HEK293 (cell line): ENCODE measurements around the gene BICD2.

ENCODE experiments used
- CTCF ChIA-PET: fragments of 350-600 bp; formaldehyde crosslinking; extraction: SDS; loops from one replicate; lab custom pipeline; 2021; ENCODE audit warnings: antibody characterized with exemption; lab: Yijun Ruan, JAX
- POLR2A ChIA-PET: fragments of 300-600 bp; formaldehyde crosslinking; extraction: SDS; loops from one replicate; lab custom pipeline; 2020; ENCODE audit warnings: antibody characterized with exemption, inconsistent platforms; lab: Yijun Ruan, JAX
- H3K27ac ChIP-seq: fragments of 200-500 bp; sonication (Bioruptor generic); 2 replicates; pipeline ENCODE4 v1.5.1; 2014; ENCODE audit warnings: low read depth, low read length, control low read depth, inconsistent platforms; ENCODE audit errors: extremely low read depth
- H3K36me3 ChIP-seq, 2 experiments: fragments of 200-500 bp in 1 of 2; sonication (Bioruptor generic) in 1 of 2; 1 replicate in 1 of 2; 2 replicates in 1 of 2; pipeline ENCODE4 v1.5.1; 2014 to 2017; ENCODE audit warnings: inconsistent platforms in 2 of 2, low read length in 2 of 2; ENCODE audit not compliant: control insufficient read depth in 2 of 2, insufficient read depth in 1 of 2
- H3K4me1 ChIP-seq: fragments of 200-500 bp; sonication (Bioruptor generic); 2 replicates; pipeline ENCODE4 v1.5.1; 2014; ENCODE audit warnings: mild to moderate bottlenecking, low read length, inconsistent platforms; ENCODE audit not compliant: control insufficient read depth, insufficient read depth
- H3K4me3 ChIP-seq: 2 replicates; pipeline ENCODE4 v1.5.1; 2011; ENCODE audit warnings: low read depth, mild to moderate bottlenecking, control low read depth, low read length, moderate library complexity
- H3K9me3 ChIP-seq: fragments of 200-500 bp; sonication (Bioruptor generic); 2 replicates; pipeline ENCODE4 v1.5.1; 2014; ENCODE audit warnings: low read depth, low read length, inconsistent platforms; ENCODE audit not compliant: control insufficient read depth, insufficient read depth
- BCL11A ChIP-seq: fragments of 450-650 bp; formaldehyde crosslinking; IDR thresholded peaks from 2 replicates; pipeline ENCODE4 v1.5.1; 2016; ENCODE audit warnings: low read depth, missing biosample characterization, missing genetic modification characterization
- EGR2 ChIP-seq: fragments of 450-650 bp; formaldehyde crosslinking; IDR thresholded peaks from 2 replicates; pipeline ENCODE4 v1.5.1; 2016; ENCODE audit warnings: low read depth, missing biosample characterization, missing genetic modification characterization
- KLF7 ChIP-seq: fragments of 450-650 bp; formaldehyde crosslinking; IDR thresholded peaks from 2 replicates; pipeline ENCODE4 v1.5.1; 2016; ENCODE audit warnings: missing biosample characterization, missing genetic modification characterization, borderline replicate concordance
- SALL2 ChIP-seq: fragments of 450-650 bp; formaldehyde crosslinking; IDR thresholded peaks from 2 replicates; pipeline ENCODE4 v1.5.0; 2017; ENCODE audit warnings: missing biosample characterization, mild to moderate bottlenecking, missing genetic modification characterization, borderline replicate concordance
- SP2 ChIP-seq: fragments of 450-650 bp; formaldehyde crosslinking; IDR thresholded peaks from 2 replicates; pipeline ENCODE4 v1.5.1; 2016; ENCODE audit warnings: missing biosample characterization, missing genetic modification characterization
- ZBTB1 ChIP-seq: fragments of 450-650 bp; formaldehyde crosslinking; IDR thresholded peaks from 2 replicates; pipeline ENCODE4 v1.5.1; 2016; ENCODE audit warnings: missing biosample characterization, missing genetic modification characterization
- ZBTB48 ChIP-seq: fragments of 450-650 bp; formaldehyde crosslinking; IDR thresholded peaks from 2 replicates; pipeline ENCODE4 v1.5.1; 2016; ENCODE audit warnings: missing biosample characterization, missing genetic modification characterization
- ZBTB7A ChIP-seq: fragments of 450-650 bp; formaldehyde crosslinking; IDR thresholded peaks from 2 replicates; pipeline ENCODE4 v1.5.1; 2016; ENCODE audit warnings: low read depth, missing biosample characterization, missing genetic modification characterization
- ZFP69B ChIP-seq: fragments of 450-650 bp; formaldehyde crosslinking; IDR thresholded peaks from 2 replicates; pipeline ENCODE4 v1.5.1; 2016; ENCODE audit warnings: missing biosample characterization, missing genetic modification characterization
- ZIC2 ChIP-seq: fragments of 450-650 bp; formaldehyde crosslinking; IDR thresholded peaks from 2 replicates; pipeline ENCODE4 v1.5.1; 2016; ENCODE audit warnings: missing biosample characterization, missing genetic modification characterization
- ZNF16 ChIP-seq: fragments of 450-650 bp; formaldehyde crosslinking; IDR thresholded peaks from 2 replicates; pipeline ENCODE4 v1.5.1; 2016; ENCODE audit warnings: low read depth, missing biosample characterization, missing genetic modification characterization
- ZNF239 ChIP-seq: fragments of 450-650 bp; formaldehyde crosslinking; IDR thresholded peaks from 2 replicates; pipeline ENCODE4 v1.5.1; 2016; ENCODE audit warnings: missing biosample characterization, missing genetic modification characterization
- ZNF394 ChIP-seq: fragments of 450-650 bp; formaldehyde crosslinking; IDR thresholded peaks from 2 replicates; pipeline ENCODE4 v1.5.1; 2016; ENCODE audit warnings: missing biosample characterization, missing genetic modification characterization, mild to moderate bottlenecking, moderate library complexity, borderline replicate concordance
- ZNF544 ChIP-seq: fragments of 450-650 bp; formaldehyde crosslinking; IDR thresholded peaks from 2 replicates; pipeline ENCODE4 v1.5.0; 2017; ENCODE audit warnings: missing biosample characterization, missing genetic modification characterization
- ZNF560 ChIP-seq: fragments of 450-650 bp; formaldehyde crosslinking; IDR thresholded peaks from 2 replicates; pipeline ENCODE4 v1.5.1; 2017; ENCODE audit warnings: missing biosample characterization, missing genetic modification characterization, borderline replicate concordance
- ZNF677 ChIP-seq: fragments of 450-650 bp; IDR thresholded peaks from 2 replicates; pipeline ENCODE4 v1.5.0; 2018; ENCODE audit warnings: missing biosample characterization, mild to moderate bottlenecking, missing genetic modification characterization, moderate library complexity
- ZNF843 ChIP-seq: fragments of 450-650 bp; formaldehyde crosslinking; IDR thresholded peaks from 2 replicates; pipeline ENCODE4 v1.5.1; 2016; ENCODE audit warnings: missing biosample characterization, missing genetic modification characterization
- ZSCAN23 ChIP-seq: fragments of 450-650 bp; formaldehyde crosslinking; IDR thresholded peaks from 2 replicates; pipeline ENCODE4 v1.5.1; 2016; ENCODE audit warnings: missing biosample characterization, missing genetic modification characterization
- TF ChIP-seq, protein P1 (sequence below): fragments of 450-650 bp; formaldehyde crosslinking; IDR thresholded peaks from 2 replicates; pipeline ENCODE4 v1.5.1; 2016; ENCODE audit warnings: missing biosample characterization, missing genetic modification characterization, low read depth
- TF ChIP-seq, protein P2 (sequence below): fragments of 450-650 bp; formaldehyde crosslinking; IDR thresholded peaks from 2 replicates; pipeline ENCODE4 v1.5.1; 2017; ENCODE audit warnings: missing biosample characterization, missing genetic modification characterization

The BICD2 gene

DNA sequence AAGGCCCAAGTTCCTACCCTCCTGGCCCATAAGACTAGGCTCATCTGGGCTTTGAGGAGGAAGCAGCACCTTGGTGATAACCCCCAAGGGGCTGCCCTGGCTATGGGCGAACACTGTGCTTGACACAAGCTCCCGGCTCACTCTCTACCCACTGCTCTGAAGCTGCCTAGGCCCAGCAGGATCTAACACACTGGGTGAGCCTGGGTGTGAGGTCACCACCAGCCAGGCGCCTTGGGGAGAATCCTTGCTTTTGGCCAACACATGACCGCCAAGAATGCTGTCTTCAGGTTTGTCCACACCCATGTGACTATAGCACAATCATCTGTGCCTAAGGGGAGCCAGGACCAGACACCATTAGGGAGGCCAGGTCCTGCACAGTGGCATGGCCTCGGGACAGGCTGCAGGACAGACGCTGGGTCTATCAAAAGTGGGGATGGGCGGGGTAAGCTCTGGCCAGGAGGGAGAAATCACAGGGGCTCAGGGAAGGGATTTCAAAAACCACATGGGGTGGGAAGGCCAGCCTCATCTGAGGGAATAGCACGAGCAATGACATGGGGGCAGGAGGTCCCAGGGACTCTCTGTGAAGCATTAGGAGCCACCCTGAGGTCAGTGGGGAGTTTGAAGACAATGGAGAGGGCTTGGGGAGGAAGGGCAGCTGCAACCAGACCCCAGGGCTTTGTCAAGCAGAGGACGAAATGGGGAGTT, 29.6 kb downstream of the BICD2 start:
- H3K9me3 ChIP-seq: no peaks in the 10 kb centered on the region
- H3K4me3 ChIP-seq: no peak overlapping the region
- CTCF ChIA-PET: no interaction called here
- no peak overlapping the region for H3K27ac ChIP-seq
- no peak for TF ChIP-seq ZNF843 (tag by site-specific recombination)
- TF ChIP-seq ZIC2: peak; percentile 26
- no peaks in the 10 kb centered on the region for H3K36me3 ChIP-seq
- H3K4me1 ChIP-seq: no peaks in the 10 kb centered on the region; the same call in 1 of the 2 replicates
- POLR2A ChIA-PET: no interaction called here

DNA sequence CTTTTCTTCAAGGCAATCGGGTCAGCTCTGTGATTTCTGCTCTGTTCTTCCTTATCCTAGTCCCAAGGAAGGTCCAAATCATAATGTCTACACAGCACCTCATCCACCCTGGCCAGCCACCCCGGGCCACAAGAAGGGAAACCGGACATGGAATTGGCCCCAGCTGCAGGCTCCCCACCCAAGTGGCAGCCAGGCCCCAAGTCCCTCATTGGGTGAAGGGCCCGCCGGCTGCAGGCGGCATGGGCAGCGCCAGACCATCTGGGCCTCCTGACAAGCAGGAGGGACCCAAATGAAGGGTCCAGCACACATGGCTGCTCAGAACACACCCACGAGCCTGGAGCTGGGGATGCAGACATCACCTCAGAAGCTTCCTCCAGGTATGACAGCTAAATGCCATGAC, 33.7 kb downstream of the BICD2 start:
- TF ChIP-seq ZBTB48 (no peak), ZNF239 (tag by site-specific recombination) (no peak)
- TF ChIP-seq, protein P1, sequence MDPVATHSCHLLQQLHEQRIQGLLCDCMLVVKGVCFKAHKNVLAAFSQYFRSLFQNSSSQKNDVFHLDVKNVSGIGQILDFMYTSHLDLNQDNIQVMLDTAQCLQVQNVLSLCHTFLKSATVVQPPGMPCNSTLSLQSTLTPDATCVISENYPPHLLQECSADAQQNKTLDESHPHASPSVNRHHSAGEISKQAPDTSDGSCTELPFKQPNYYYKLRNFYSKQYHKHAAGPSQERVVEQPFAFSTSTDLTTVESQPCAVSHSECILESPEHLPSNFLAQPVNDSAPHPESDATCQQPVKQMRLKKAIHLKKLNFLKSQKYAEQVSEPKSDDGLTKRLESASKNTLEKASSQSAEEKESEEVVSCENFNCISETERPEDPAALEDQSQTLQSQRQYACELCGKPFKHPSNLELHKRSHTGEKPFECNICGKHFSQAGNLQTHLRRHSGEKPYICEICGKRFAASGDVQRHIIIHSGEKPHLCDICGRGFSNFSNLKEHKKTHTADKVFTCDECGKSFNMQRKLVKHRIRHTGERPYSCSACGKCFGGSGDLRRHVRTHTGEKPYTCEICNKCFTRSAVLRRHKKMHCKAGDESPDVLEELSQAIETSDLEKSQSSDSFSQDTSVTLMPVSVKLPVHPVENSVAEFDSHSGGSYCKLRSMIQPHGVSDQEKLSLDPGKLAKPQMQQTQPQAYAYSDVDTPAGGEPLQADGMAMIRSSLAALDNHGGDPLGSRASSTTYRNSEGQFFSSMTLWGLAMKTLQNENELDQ (tag by site-specific recombination): no peak
- Histone ChIP-seq H3K4me1 (no peaks in the 10 kb centered on the region), H3K4me3 (no peak overlapping the region), H3K9me3 (no peaks in the 10 kb centered on the region), H3K27ac (no peak overlapping the region), H3K36me3 (peaks cover 0 to 34% of the 10 kb centered on the region in 2 experiments; a peak in 1 of 3 replicates)
- CTCF ChIA-PET: interaction anchor here (0.6 to 1.3 kb wide), 4 partner anchors 60 to 1684 kb away, joined by 3 to 5 read pairs (median 4); no protein-coding TSS in a partner anchor
- POLR2A ChIA-PET: interaction anchor here (0.6 kb wide), 1 partner anchor 525 kb away, joined by 3 read pairs; no protein-coding TSS in a partner anchor

DNA sequence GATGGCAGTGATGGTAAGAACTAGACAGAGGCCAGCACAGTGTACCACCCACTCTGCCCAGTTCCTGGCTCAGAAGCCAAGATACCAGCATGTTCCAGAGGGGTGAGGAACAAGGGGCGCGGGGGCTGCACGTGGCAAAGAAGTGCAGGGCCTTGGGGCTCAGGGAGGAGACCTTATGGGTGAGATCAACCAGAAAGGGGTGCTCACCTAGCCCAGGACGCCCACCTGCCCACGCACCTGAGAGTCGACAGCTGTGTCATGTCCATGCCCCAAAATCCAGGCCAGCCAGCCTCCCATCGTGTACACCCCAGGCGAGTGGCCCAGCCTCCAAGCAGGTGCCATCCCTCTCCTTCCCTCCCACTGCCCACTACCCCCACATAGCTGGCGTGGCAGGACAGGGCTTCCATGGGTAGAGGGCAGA, 34.9 kb downstream of the BICD2 start:
- no peaks in the 10 kb centered on the region for H3K9me3 ChIP-seq
- no peak overlapping the region for H3K27ac ChIP-seq
- peaks cover 0 to 45% of the 10 kb centered on the region in 2 experiments; a peak in 1 of 3 replicates for H3K36me3 ChIP-seq
- no peak overlapping the region for H3K4me3 ChIP-seq
- POLR2A ChIA-PET: no interaction called here
- H3K4me1 ChIP-seq: no peaks in the 10 kb centered on the region
- CTCF ChIA-PET: interaction anchor here (0.9 to 1.0 kb wide), 2 partner anchors 12 to 15 kb away, joined by 3 to 6 read pairs; no protein-coding TSS in a partner anchor
- TF ChIP-seq ZNF544 (tag by site-specific recombination): no peak
- no peak for TF ChIP-seq ZBTB7A
- TF ChIP-seq ZNF394: no peak

DNA sequence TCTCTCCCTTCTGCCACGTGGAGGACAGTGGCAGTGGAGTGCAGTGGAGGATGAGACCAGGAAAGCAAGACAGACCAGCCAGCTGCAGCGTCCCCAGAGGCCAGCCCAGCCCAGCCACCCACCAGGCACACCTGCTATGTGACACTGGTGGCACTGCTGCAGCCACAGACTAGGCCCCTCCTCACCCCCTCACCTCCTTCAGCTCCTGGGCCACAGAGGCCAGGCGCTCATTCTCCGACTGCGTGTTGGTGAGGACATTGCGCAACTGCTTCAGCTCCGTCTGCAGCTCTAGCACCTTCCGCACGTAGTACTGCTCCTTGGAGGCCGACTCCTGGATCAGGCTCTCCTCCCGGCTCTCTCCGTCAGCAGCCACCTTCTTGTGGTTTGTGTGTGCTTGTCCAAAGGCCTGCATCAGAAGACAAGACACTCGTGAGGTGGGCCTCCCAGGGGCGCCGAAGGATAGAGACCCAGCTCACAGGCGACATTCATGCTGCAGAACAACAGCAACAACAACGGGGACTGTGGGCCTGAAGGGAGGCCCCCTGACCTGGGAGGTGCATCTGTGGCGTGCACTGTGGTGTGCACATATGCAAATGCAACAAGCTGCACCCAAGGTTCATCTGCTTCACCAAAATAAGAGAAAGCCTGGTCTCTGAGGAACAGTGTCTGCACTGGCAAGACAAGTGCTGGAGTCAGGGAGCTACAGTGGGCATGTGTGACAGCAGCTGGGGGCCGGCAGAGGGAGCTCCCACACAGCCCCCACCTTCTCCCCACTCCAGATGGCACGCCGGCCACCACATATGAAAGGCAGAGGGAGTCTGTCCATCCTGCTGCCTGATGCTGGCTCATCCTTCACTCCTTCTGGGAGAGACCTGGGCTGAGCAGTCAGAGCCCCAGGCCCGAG, 35.5 kb downstream of the BICD2 start:
- no peaks in the 10 kb centered on the region for H3K4me1 ChIP-seq
- H3K4me3 ChIP-seq: no peak overlapping the region
- no peak overlapping the region for H3K27ac ChIP-seq
- TF ChIP-seq ZBTB1 (tag by site-specific recombination): no peak
- no peak for TF ChIP-seq SALL2
- TF ChIP-seq ZFP69B: no peak
- TF ChIP-seq ZNF677 (tag by site-specific recombination): no peak
- TF ChIP-seq ZNF16: no peak
- no peak for TF ChIP-seq SP2
- TF ChIP-seq ZSCAN23 (tag by site-specific recombination): no peak
- no peak for TF ChIP-seq ZNF560 (tag by site-specific recombination)
- TF ChIP-seq EGR2 (tag by site-specific recombination): no peak
- no peak for TF ChIP-seq BCL11A (tag by site-specific recombination)
- TF ChIP-seq KLF7 (tag by site-specific recombination): no peak
- TF ChIP-seq, protein P2, sequence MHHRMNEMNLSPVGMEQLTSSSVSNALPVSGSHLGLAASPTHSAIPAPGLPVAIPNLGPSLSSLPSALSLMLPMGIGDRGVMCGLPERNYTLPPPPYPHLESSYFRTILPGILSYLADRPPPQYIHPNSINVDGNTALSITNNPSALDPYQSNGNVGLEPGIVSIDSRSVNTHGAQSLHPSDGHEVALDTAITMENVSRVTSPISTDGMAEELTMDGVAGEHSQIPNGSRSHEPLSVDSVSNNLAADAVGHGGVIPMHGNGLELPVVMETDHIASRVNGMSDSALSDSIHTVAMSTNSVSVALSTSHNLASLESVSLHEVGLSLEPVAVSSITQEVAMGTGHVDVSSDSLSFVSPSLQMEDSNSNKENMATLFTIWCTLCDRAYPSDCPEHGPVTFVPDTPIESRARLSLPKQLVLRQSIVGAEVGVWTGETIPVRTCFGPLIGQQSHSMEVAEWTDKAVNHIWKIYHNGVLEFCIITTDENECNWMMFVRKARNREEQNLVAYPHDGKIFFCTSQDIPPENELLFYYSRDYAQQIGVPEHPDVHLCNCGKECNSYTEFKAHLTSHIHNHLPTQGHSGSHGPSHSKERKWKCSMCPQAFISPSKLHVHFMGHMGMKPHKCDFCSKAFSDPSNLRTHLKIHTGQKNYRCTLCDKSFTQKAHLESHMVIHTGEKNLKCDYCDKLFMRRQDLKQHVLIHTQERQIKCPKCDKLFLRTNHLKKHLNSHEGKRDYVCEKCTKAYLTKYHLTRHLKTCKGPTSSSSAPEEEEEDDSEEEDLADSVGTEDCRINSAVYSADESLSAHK (tag by site-specific recombination): no peak

More for the DNA sequence above, 35.5 kb downstream of the BICD2 start:
- ChIA-PET CTCF (interaction anchor here (0.9 to 1.0 kb wide), 2 partner anchors 12 to 15 kb away, joined by 3 to 6 read pairs; no protein-coding TSS in a partner anchor), POLR2A (no interaction called here)
- H3K36me3 ChIP-seq: peaks cover 0 to 48% of the 10 kb centered on the region in 2 experiments; a peak in 1 of 3 replicates
- no peaks in the 10 kb centered on the region for H3K9me3 ChIP-seq
